NK-92 (cell line): ENCODE results near the gene NR1H2.
A peak's percentile ranks its signal among the peaks of the same experiment; 100 is the strongest.
"Not testable (repeated sequence)": the region's sequence is repeated elsewhere in the genome, so short reads cannot be mapped to it uniquely, and the experiment has no call there.

Experiments used
- DNase-seq: peaks from one replicate; lab custom pipeline; 2025; ENCODE audit not compliant: unreplicated experiment; lab: John Stamatoyannopoulos, UW

NR1H2 gene

DNA sequence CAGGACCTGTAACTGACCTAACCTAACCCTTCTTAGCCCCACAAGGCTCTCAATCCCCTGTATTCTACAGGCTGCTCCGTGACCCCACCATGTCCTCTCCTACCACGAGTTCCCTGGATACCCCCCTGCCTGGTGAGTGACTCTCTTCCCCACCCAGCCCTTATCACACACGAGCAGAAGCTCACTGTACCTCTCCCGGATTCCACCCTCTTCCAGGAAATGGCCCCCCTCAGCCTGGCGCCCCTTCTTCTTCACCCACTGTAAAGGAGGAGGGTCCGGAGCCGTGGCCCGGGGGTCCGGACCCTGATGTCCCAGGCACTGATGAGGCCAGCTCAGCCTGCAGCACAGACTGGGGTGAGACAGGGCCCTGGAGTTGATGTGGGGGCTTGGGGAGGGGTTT is 1.3 kb downstream of the NR1H2 start:
- no peak for DNase-seq

DNA sequence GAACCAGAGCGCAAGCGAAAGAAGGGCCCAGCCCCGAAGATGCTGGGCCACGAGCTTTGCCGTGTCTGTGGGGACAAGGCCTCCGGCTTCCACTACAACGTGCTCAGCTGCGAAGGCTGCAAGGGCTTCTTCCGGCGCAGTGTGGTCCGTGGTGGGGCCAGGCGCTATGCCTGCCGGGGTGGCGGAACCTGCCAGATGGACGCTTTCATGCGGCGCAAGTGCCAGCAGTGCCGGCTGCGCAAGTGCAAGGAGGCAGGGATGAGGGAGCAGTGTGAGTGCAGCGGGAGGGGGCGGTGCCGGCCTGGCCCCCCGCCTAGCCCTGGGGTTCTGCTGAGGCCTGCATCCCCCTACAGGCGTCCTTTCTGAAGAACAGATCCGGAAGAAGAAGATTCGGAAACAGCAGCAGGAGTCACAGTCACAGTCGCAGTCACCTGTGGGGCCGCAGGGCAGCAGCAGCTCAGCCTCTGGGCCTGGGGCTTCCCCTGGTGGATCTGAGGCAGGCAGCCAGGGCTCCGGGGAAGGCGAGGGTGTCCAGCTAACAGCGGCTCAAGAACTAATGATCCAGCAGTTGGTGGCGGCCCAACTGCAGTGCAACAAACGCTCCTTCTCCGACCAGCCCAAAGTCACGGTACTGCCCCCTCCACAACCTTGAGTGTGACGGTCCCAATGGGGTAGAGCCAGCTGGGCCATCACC is 2.1 kb downstream of the NR1H2 start:
- no peak for DNase-seq

DNA sequence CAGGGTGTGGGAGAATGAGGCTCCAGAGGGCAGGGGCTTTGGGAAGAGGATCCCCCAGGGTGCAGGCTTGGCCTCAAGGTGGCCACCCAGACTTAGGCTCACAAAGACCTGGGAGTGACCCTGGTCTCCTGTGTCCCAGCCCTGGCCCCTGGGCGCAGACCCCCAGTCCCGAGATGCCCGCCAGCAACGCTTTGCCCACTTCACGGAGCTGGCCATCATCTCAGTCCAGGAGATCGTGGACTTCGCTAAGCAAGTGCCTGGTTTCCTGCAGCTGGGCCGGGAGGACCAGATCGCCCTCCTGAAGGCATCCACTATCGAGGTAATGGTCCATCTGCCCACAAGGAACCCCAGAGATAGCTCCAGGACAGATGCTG is 2.6 kb downstream of the NR1H2 start:
- DNase-seq, result no peak

DNA sequence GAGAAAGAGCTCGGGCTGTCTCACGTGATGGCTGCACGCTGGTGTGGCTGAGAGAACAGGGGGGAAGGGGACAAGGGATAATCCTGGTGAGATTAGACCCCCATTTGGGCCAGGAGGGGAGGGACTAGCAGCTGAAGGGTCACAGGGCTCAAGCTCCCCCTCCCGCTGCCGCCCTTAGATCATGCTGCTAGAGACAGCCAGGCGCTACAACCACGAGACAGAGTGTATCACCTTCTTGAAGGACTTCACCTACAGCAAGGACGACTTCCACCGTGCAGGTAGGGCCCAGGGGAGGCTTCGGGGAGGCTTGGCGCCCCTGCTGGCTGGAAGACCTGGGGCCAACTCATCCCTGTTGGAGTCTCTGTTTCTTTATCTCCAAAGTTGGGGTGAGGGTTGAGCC is 3.3 kb downstream of the NR1H2 start:
- no peak for DNase-seq

DNA sequence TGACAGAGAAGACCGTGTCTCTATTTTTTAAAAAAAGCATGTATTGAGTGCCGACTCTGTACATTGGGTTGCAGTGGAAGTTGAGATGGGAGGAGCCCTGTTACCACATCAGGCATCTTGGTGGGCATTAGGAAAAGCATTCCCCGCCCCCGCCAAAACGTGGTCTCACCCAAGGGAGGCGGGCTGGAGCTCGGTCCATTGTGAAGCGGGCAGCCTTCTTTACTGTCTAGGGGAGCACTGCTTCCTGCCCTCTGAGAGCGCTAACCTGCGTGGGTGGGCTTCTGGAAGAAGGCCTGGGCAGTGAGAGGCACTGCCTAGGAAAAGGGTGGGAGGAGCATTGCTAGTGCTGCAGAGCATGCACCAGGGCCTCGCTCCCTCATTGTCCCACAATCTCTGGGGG is 3.9 kb downstream of the NR1H2 start:
- DNase-seq, result no peak

DNA sequence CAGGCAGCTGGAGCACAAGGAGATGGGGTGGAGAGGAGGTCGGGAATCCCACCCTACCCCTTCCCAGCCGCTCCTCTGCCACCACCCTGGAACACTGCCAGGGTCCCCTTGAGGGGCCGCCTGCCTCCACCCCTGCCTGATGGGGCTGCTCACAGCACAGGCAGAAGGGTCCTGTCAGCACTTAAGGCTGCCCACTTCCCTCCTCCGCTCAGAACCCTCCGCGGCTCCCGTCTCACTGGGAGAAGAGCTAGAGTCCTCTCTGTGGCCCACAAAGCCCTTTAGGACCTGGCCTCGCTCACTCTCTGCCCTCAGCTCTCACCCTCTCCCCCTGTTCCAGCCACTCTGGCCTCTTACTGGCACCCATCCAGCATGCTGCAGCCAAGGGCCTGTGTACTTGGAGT is 4.5 kb downstream of the NR1H2 start:
- DNase-seq, result no peak

DNA sequence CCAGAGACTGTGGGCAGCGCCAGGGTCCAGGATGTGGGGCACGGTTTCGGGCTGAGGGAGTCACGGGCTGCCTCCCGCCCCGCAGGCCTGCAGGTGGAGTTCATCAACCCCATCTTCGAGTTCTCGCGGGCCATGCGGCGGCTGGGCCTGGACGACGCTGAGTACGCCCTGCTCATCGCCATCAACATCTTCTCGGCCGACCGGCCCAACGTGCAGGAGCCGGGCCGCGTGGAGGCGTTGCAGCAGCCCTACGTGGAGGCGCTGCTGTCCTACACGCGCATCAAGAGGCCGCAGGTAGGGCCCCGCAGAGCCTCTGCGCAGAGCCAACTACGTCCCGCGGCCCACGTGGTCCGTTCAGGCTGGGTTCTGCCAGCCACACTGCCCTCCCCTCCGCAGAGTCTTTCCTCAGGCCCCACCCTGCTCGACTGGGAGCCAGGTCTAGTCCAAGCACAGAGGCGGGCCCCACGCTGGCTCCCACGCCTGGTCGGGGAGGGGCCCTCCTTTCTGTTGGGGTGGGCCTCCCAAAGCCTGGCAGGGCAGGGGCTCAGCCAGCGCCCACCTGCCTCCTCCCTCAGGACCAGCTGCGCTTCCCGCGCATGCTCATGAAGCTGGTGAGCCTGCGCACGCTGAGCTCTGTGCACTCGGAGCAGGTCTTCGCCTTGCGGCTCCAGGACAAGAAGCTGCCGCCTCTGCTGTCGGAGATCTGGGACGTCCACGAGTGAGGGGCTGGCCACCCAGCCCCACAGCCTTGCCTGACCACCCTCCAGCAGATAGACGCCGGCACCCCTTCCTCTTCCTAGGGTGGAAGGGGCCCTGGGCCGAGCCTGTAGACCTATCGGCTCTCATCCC is 5.8 kb downstream of the NR1H2 start:
- no peak for DNase-seq

DNA sequence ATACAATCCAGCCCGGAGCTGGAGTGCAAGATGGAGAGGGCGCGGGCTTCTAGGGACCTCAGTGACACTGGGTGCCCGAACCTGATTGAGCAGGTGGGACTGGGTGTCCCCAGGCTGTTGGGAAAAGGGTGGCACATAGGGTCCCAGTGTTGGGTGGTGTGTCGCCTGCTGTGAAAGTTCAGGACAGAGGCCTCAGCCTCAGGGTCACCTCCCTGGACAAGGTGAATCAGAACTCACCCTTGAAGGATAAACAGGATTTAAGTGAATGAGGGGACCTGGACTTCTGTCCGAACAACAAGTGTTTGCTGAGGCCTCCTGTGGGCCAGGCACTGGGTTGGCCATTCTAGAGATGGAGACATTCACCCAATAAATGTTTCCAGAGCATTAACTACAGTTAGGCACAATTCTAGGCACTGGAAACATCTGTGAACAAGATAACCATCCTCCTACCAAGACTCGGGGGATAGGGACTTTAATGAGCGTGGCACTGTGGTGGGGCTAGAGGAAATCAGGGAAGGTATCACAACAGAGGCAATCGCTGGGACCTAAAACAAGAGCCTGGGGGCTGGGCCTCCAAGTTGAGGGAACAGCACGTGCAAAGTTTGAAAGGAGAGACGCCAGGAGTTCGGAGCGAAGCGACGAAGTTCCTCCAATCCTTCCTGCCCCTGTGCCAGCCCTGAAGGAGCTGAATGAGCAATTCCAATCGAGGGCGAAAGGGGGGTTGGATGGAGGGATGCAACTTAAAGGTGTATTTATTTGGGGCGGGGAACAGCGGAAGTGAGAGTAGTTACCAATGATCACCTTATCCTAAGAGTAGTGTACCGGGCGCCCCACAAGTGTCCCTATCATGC is 7.0 kb downstream of the NR1H2 start:
- no peak for DNase-seq

DNA sequence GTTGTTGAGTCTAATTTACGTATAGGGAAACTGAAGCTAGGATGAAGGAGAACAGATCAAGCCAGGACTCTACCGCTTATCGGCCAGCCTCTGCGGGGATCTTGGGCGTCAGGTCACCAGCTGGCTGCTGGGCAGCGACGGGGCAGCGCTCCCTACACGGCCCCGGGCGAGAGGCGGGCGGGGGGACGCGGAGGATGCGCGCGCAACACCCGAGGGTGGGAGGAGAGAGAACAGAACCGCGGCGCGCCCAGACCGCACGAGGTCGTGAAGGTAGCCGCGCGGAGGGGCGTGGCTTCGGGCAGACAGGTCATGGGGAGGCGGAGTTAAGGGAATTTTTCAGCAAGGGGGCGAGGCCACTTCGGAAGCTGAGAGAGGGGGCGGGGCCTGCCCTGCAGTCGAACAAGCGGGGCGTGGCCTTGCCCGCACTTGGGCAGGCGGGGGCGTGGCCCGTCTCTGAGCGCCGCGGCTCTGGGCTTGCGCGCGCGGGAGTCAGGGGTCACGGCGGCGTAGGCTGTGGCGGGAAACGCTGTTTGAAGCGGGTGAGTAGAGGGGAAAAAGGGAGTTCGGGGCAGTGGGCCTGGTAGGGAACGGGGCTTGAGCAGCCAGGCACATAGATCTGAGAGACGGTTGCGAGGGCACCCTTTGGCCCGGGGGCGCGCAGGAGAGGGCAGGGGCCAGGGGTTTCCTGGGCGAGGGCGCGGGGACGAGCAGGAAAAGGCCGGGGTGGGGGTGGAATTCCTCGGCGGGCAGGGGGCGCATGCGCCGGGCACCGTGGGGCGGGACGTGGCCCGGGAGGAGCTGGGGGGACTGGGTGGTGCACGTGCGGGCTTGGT is 7.8 kb downstream of the NR1H2 start, which contains the start of gene POLD1:
TSS of gene POLD1 (plus strand) at position 496 of the 833 bp plus-strand sequence. CDS start 14,505 bp downstream, outside the sequence.
- DNase-seq, result peak; percentile 91

DNA sequence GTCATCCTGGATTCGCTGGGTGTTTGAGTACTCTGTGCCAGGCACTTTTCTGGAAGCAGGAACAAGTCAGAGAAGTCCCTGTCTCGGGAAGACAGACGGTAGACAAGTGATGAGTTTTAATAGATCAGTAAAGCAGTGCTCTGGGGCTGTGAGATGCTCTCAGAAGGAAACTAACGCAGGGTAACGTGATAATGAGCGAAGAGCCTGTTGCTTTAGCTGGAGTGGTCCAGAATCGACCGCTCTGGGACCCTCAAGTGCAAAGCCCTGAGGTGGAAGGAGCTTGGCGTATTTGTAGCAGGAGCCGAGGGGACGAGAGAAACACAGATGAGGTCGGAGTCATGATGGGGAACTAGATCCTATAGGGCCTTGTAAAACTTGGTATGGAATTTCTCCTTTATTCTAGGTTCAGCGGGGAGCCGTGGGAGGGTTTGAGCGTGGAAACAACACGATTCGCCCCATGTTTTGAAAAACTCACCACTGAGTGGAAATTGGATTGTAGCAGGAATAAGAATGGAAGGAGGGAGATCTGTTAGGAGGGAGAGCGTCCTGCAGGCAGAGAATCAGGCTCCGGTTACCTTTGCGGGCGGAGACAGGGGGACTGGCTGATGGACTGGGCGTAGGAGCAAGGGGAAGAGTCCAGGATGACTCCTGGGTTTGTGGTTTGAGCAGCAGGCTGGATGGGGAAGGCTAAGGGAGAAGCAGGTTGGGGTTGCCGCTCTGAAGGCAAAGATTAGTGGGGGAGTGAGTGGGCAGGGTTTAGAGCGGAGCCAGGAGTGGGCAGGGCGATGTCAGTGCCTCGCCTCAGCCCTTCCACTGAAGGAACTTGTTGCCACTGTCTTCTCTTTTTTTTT is 8.7 kb downstream of the NR1H2 start:
- no peak for DNase-seq

DNA sequence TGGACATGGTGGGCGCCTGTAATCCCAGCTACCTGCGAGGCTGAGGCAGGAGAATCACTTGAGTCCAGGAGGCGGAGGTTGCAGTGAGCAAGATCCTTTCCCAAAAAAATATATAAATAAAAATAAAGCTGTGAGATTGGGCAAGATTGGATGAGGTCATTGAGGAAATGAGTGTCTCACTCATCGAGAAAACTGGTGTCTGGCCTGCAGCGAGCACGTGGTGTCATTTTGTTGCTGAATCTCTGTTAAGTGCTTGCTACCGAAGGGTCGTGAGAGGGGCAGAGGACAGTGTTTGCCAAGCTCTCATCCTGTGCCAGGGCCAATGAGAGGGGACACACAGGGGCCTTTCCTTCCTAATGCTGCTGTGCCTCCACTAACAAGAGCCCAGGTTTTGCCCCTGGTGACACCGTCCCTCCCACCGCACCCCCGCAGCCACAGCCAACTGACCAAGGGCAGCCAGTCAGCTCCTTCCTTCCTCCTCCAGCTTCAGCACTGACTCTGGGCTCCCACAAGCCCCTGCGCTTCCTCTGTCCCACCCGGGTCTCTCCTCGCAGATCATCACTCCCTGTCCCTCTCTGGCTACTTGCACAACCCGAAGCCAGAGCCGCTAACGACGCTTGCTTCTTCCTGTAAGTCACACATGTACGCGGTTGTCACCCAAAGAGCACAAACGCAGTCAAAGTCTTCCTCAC is 11.1 kb downstream of the NR1H2 start:
- DNase-seq, result no peak

DNA sequence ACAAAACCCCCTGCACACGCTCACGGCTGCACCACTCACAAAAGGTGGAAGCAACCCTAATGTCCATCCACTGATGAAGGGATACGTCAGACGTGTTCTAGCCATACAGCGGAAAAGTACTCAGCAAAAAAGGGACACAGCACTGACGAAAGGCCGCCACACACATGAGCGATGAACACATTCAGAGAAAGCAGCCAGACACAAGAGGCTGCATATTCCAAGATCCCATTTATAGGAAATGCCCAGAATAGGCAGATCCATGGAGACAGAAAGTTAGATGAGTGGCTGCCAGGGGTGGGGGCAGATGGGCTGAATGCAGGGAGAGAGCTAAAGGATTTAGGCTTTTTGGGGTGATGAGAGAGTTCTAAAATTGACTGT is 11.6 kb downstream of the NR1H2 start:
- DNase-seq, result no peak

DNA sequence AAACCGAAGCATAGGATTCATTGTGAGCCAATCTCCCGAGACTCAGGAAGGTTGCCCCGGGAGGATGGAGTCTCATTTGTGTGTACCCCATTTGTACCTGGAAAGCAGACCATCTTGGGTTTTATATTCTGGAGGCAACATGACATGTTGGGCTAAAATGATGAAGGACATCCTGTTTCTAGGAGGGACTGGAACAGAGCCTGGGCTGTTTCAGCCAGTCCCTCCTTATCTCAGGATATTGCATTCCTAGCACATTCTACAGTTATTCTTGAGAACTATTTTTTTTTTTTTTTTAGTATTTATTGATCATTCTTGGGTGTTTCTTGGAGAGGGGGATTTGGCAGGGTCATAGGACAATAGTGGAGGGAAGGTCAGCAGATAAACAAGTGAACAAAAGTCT is 14.0 kb downstream of the NR1H2 start:
- not testable (repeated sequence) for DNase-seq

DNA sequence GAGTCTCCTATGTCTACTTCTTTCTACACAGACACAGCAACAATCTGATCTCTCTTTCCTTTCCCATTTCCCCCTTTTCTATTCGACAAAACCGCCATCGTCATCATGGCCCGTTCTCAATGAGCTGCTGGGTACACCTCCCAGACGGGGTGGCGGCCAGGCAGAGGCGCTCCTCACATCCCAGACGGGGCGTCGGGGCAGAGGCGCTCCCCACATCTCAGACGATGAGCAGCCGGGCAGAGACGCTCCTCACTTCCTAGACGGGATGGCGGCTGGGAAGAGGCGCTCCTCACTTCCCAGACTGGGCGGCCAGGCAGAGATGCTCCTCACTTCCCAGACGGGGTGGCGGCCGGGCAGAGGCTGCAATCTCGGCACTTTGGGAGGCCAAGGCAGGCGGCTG is 14.7 kb downstream of the NR1H2 start:
- DNase-seq, result not testable (repeated sequence)

DNA sequence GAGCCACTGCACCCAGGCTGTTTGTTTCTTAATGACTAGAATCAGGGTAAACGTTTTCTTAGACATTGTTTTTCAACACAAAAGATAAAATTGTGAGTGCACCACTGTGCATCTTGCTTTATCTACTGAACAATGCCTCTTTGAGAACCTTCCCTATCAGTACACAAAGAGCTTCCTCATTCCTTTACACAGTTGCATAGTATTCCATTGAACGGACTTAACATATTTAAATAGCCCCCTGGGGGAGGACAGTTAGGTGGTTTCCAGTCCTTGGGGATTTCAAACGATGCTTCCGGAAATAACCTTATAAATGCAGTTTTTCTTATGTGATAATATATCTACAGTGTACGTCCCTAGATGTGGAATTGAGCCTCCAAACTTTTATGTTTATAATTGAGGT is 16.5 kb downstream of the NR1H2 start:
- DNase-seq, result no peak

DNA sequence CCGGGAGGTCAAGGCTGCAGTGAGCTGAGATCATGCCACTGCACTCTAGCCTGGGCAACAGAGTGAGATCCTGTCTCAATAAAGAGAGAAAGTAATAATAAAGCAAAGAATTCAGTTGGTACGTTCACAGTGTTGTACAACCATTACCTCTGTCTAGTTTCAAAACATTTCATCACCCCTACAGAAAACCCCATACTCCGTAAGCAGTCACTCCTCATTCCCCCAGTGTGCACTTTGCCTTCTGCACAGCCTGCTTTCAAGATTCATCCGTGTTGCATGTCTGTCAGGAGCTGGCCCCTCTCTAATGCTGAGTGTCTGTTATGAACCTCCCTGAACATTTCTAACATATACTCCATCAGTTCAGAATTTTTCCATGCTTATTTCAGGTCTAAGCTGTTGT is 17.3 kb downstream of the NR1H2 start:
- no peak for DNase-seq

DNA sequence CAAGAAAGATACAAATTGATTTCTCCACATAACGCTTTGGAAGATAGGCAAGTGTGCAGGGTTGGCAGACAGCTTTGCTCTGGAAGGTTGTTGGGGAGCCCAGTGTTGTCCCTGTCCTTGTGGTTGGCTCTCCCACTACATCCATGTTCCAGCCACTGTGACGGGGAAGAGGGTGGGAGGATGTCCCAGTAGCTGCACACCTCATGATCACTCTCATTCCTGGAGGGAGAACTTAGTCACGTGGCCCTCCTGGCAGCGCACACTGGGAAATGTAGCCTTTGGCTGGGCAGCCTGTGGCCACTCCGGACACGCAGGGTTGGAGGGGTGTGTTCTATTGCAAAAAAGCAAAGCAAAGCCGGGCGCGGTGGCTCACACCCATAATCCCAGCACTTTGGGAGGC is 17.8 kb downstream of the NR1H2 start:
- no peak for DNase-seq

DNA sequence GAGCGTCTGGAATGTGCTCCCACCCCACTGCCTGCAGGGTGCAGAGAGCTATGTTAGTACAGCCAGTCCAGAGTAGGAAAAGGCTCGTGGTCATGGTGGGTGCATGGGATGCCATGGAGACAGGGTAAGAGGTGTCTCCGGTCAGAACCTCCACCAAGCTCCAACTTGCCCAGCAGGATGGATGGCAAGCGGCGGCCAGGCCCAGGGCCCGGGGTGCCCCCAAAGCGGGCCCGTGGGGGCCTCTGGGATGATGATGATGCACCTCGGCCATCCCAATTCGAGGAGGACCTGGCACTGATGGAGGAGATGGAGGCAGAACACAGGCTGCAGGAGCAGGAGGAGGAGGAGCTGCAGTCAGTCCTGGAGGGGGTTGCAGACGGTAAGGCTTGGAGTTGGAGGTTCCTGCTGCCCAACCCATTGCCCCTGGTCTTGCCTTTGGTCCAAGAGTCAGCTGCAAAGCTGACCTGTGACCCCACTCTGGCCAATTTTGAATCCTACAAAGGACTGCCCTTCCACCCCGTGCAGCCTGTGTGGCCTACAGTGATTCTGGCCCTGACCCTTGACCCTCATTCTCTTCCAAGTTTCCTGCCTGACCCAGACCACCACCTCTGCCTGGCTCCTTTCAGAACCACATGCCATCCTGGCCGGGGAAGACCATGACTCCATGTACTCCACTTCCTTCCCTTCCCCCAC is 22.6 kb downstream of the NR1H2 start:
- DNase-seq, result no peak

DNA sequence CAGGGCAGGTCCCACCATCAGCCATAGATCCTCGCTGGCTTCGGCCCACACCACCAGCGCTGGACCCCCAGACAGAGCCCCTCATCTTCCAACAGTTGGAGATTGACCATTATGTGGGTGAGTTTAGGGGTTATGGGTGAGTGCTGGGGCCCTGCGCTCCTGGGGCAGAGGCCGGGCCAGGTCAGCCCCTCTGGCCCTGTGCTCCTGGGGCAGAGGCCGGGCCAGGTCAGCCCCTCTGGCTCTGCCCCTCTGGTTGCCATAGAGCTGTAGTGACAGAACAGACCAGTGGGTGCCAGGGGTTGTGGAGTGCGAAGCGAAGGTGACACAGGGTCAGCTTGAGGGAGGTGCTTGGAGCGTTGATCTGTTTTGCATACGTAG is 23.1 kb downstream of the NR1H2 start:
- DNase-seq, result no peak
